Stimulated activated naive CD8-positive, alpha-beta T cell treated with anti-CD3 and anti-CD28 coated beads, Interleukin-15, amount 100 ng/mL, for 72 hours (primary cell): Measurements from ENCODE around the gene PROK2.

ENCODE experiments used
- ATAC-seq: fragments of 150-1000 bp; cut with Tn5 transposase; 2 replicates; pipeline ENCODE4 v1.10.0; 2021; ENCODE audit warnings: mild to moderate bottlenecking, moderate library complexity
- DNase-seq, 2 donors: peaks; one replicate each; pipeline ENCODE4 v3.0.0; 2021 to 2022
- H3K27ac Mint-ChIP-seq, 2 donors: one replicate each; pipeline ENCODE4 v1.8.0; 2022; ENCODE audit warnings: mild to moderate bottlenecking in 2 of 2, mixed read lengths in 2 of 2, moderate library complexity in 2 of 2
- H3K27me3 Mint-ChIP-seq: one replicate; pipeline ENCODE4 v1.8.0; 2022; ENCODE audit warnings: mixed read lengths
- H3K4me1 Mint-ChIP-seq: one replicate; pipeline ENCODE4 v1.8.0; 2022; ENCODE audit warnings: mild to moderate bottlenecking, mixed read lengths
- H3K4me3 Mint-ChIP-seq, 2 donors: one replicate each; pipeline ENCODE4 v1.8.0; 2022; ENCODE audit warnings: mild to moderate bottlenecking in 2 of 2, mixed read lengths in 2 of 2, moderate library complexity in 1 of 2
- H3K9me3 Mint-ChIP-seq, 2 donors: one replicate each; pipeline ENCODE4 v1.8.0; 2022; ENCODE audit warnings: mixed read lengths in 2 of 2

PROK2 gene

GRCh38 chr3:71728632-71729342 is 56.2 kb downstream of the PROK2 start:
- no peaks in the 10 kb centered on the region for H3K27me3 Mint-ChIP-seq
- no peak overlapping the region for H3K27ac Mint-ChIP-seq
- DNase-seq (peak in 1 of 2 donors; percentile 35), ATAC-seq (no peak)
- H3K4me1 Mint-ChIP-seq = peaks cover 40% of the 10 kb centered on the region
- H3K9me3 Mint-ChIP-seq = no peaks in the 10 kb centered on the region
- no peak overlapping the region for H3K4me3 Mint-ChIP-seq

GRCh38 chr3:71726146-71726545 is 58.8 kb downstream of the PROK2 start:
- ATAC-seq (peak; percentile 29), DNase-seq (peak in 1 of 2 donors; percentile 33)
- H3K4me3 Mint-ChIP-seq = peak overlapping the region; percentile 90 to 95
- peaks cover 61% of the 10 kb centered on the region for H3K4me1 Mint-ChIP-seq
- no peaks in the 10 kb centered on the region for H3K27me3 Mint-ChIP-seq
- H3K9me3 Mint-ChIP-seq = no peaks in the 10 kb centered on the region
- peak overlapping the region; percentile 96 for H3K27ac Mint-ChIP-seq

GRCh38 chr3:71725271-71725991 is 59.5 kb downstream of the PROK2 start, which contains the start of gene EIF4E3:
TSS of gene EIF4E3 (minus strand) at chr3:71725402. CDS start at chr3:71725367, 35 bp downstream.
- H3K4me1 Mint-ChIP-seq = peaks cover 68% of the 10 kb centered on the region
- peak; percentile 39 to 45 for DNase-seq

GRCh38 chr3:71724584-71725270 is 60.2 kb downstream of the PROK2 start:
- no peaks in the 10 kb centered on the region for H3K9me3 Mint-ChIP-seq
- peaks cover 65% of the 10 kb centered on the region for H3K4me1 Mint-ChIP-seq
- H3K4me3 Mint-ChIP-seq = peak overlapping the region; percentile 89 to 94
- DNase-seq = peak; percentile 52 to 60
- H3K27ac Mint-ChIP-seq = peak overlapping the region; percentile 93 to 94
- H3K27me3 Mint-ChIP-seq = no peaks in the 10 kb centered on the region
- peak; percentile 68 for ATAC-seq

More at GRCh38 chr3:71725271-71725991, 59.5 kb downstream of the PROK2 start, which contains the start of gene EIF4E3:
- no peaks in the 10 kb centered on the region for H3K9me3 Mint-ChIP-seq
- ATAC-seq = peak; percentile 65
- no peaks in the 10 kb centered on the region for H3K27me3 Mint-ChIP-seq
- peak within 1 kb of the TSS; percentile 96 for H3K27ac Mint-ChIP-seq
- H3K4me3 Mint-ChIP-seq = peak within 1 kb of the TSS; percentile 90 to 95

- Mint-ChIP-seq H3K27me3 (no peaks in the 10 kb centered on the region), H3K9me3 (no peaks in the 10 kb centered on the region), H3K27ac (peak overlapping the region; percentile 93 to 94), H3K4me3 (peak overlapping the region; percentile 89 to 94), H3K4me1 (peaks cover 65% of the 10 kb centered on the region)
- ATAC-seq = no peak
- DNase-seq = no peak
Measured at GRCh38 chr3:71724171-71724453, 60.8 kb downstream of the PROK2 start.

GRCh38 chr3:71723452-71724170 is 61.3 kb downstream of the PROK2 start:
- ATAC-seq = peak; percentile 61
- DNase-seq = peak; percentile 47 to 62
- Mint-ChIP-seq H3K4me1 (peaks cover 65% of the 10 kb centered on the region), H3K9me3 (no peaks in the 10 kb centered on the region), H3K27ac (peak overlapping the region; percentile 93 to 94), H3K27me3 (no peaks in the 10 kb centered on the region), H3K4me3 (peak overlapping the region; percentile 89 to 94)

- no peak for DNase-seq
- Mint-ChIP-seq H3K27ac (peak overlapping the region in 1 of 2 donors; percentile 91), H3K9me3 (no peaks in the 10 kb centered on the region), H3K4me3 (peak overlapping the region; percentile 70 to 94), H3K27me3 (no peaks in the 10 kb centered on the region), H3K4me1 (peaks cover 68% of the 10 kb centered on the region)
- no peak for ATAC-seq
Measured at GRCh38 chr3:71722693-71723092, 62.3 kb downstream of the PROK2 start.
